Measurements from ENCODE around the gene ITK. TPM values are rescaled to one million over a fixed set of nuclear protein-coding genes. Genes with fewer than 3 reads are reported as not detected.

Gene ITK
- total and polyA plus RNA-seq, 2 donors (not counting 3 experiments of a cell fraction or from before 2014, with no cell fraction given): not detected

GRCh38 chr5:157161996-157162395, 18.6 kb upstream of the ITK start:
- no peak overlapping the region for H3K4me2 ChIP-seq (ENCODE audit: insufficient read depth, low read length)
- no peaks in the 10 kb centered on the region for H3K4me1 ChIP-seq (ENCODE audit: control insufficient read depth, extremely low read depth, insufficient read depth, low read length)
- CTCF ChIA-PET: interaction anchor here (1.6 kb wide), 1 partner anchor 13 kb away, joined by 8 read pairs; no protein-coding TSS in a partner anchor
- BruUV-seq (replicated peaks): no TSS peak
- no peaks in the 10 kb centered on the region for H3K9me1 ChIP-seq (replicated peaks; ENCODE audit: control insufficient read depth, extremely low read depth, insufficient read depth, low read length)
- FAIRE-seq (no peak), DNase-seq (ENCODE audit: low read depth, low spot score) (no peak)
- dilution Hi-C loops (cut with MboI; ENCODE audit: extremely low pct_ligation_motif_present, low sequenced_read_pairs): no loop called here
- TF ChIP-seq, protein P1, sequence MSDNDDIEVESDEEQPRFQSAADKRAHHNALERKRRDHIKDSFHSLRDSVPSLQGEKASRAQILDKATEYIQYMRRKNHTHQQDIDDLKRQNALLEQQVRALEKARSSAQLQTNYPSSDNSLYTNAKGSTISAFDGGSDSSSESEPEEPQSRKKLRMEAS (IDR thresholded peaks at IDR 0.05; ENCODE audit: insufficient read depth, insufficient read length): no peak
- TF ChIP-seq POLR2AphosphoS5 (IDR thresholded peaks at IDR 0.05; ENCODE audit: insufficient read depth, low read depth, low read length): no peak
- no peak for TF ChIP-seq POLR2A (IDR thresholded peaks at IDR 0.05; ENCODE audit: low read depth, low read length)
- TF ChIP-seq EZH2 (IDR thresholded peaks at IDR 0.05; ENCODE audit: borderline replicate concordance, low read depth, low read length, severe bottlenecking): no peak
- no peak for TF ChIP-seq CTCF (IDR thresholded peaks at IDR 0.05; ENCODE audit: extremely low read depth in 1 of 2, insufficient read depth in 1 of 2, low read depth in 1 of 2, low read length in 2 of 2)
- no peak for TF ChIP-seq JUN (IDR thresholded peaks at IDR 0.05; ENCODE audit: borderline replicate concordance, insufficient read depth, insufficient read length, low read depth)
- TF ChIP-seq FOS (IDR thresholded peaks at IDR 0.05; ENCODE audit: borderline replicate concordance, insufficient read depth, low read length): no peak
- no peak for TF ChIP-seq MYC (IDR thresholded peaks at IDR 0.05; ENCODE audit: low read depth, low read length)
- TF ChIP-seq GATA2 (IDR thresholded peaks at IDR 0.05; ENCODE audit: insufficient read depth, insufficient read length, low read depth, low read length): no peak
- intact Hi-C loops (cut with micrococcal nuclease): no loop called here
- H2AFZ ChIP-seq (ENCODE audit: low read depth, low read length): no peak overlapping the region
- no peaks in the 10 kb centered on the region for H3K79me2 ChIP-seq (ENCODE audit: control insufficient read depth, insufficient read depth, low read length)
- no peaks in the 10 kb centered on the region for H4K20me1 ChIP-seq (replicated peaks; ENCODE audit: control insufficient read depth, extremely low read depth, insufficient read depth, low read length)
- no peaks in the 10 kb centered on the region for H3K27me3 ChIP-seq (ENCODE audit: control insufficient read depth in 2 of 2, insufficient read depth in 2 of 2, low read length in 2 of 2)
- POLR2A ChIA-PET: no interaction called here
- H3K36me3 ChIP-seq (ENCODE audit: control insufficient read depth in 2 of 2, extremely low read depth in 1 of 2, insufficient read depth in 2 of 2, low read length in 2 of 2): no peaks in the 10 kb centered on the region
- no peaks in the 10 kb centered on the region for H3K9me3 ChIP-seq (replicated peaks; ENCODE audit: control insufficient read depth, insufficient read depth, low read length)
- H3K27ac ChIP-seq (ENCODE audit: insufficient read depth, low read depth, low read length): no peak overlapping the region
- no peak overlapping the region for H3K9ac ChIP-seq (replicated peaks; ENCODE audit: extremely low read depth, insufficient read depth, low read length)
- no peak overlapping the region for H3K4me3 ChIP-seq (replicated peaks in 1 of 3; ENCODE audit: insufficient read depth in 1 of 3, low read depth in 1 of 3, low read length in 3 of 3)

All from endothelial cell of umbilical vein (primary cell).